ENCODE data around the gene SULT2B1.
"Not testable (repeated sequence)": the region's sequence is repeated elsewhere in the genome, so short reads cannot be mapped to it uniquely, and the experiment has no call there.

Gene SULT2B1

DNA sequence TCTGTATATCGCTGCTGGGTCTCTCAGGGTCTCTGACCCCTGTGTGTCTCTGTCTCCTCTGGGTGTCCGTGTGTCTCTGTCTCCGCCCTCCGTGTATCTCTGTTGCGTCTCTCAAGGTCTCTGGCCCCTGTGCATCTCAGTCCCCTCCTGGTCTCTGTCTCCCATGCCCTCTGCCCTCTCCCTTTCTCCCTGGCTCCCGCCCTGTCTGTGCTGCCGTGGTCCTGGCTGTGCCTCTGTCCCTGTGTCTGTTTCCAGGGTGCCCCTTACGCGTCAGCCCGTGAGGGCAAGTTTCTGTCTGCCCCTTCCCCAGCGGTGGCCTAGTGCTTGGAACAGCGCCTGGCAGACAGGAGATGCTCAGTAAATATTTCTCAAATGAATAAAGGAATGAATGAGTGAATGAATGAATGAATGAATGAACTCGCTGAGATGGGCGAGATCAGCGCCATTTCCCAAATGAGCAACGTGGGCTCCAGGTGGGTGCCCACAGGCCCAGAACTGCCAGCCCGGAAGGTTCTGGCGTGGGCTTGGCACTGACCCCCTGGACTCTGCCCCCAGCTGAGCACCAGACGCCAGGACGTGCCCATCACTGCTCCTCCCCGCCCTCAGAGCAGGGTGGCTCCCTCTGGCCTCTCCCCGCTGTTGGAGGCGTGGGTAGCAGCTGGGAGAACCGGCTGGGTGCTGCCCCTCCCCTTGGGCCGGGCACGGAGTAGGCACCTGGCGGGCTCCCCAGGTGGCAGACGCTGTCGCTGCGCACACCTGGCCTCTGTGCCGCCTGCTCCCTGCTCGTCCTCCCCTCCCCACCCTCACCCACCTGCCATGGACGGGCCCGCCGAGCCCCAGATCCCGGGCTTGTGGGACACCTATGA, at the start of gene SULT2B1:
TSS of gene SULT2B1 (plus strand) at position 736 of the 866 bp plus-strand sequence. CDS start at position 817, 81 bp downstream.
- peak; percentile 88 for DNase-seq

- DNase-seq: no peak
These were observed 49.5 kb upstream of the SULT2B1 start for GRCh38 chr19:48502350-48503018.

DNA sequence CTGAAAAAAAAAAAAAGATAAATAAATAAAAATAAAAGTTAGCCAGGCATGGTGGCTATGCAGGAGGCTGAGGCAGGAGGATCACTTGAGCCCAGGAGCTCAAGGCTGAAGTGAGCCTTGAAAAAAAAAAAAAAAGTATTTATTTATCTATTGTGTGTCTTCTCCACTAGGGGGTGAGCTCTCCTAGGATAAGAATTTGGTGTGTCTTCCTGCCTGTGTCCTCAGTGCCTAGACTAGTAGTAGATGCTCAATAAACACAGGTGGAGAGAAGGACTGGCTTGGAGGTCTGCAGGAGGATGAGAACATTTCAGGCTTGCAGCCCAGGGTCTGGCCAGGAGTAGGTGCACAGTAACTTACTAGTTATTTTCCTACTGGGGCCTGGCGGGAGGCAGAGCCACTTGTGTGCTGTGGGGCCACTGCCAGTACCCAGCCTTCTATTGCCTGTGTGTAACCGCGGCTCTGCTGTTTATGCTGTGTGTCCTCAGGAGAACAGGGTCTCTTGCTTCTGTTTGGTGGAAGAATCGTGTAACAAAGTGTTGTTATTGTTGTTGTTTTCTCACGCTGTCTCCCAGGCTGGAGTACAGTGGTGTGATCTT, 45.7 kb upstream of the SULT2B1 start:
- DNase-seq: peak; percentile 46

DNA sequence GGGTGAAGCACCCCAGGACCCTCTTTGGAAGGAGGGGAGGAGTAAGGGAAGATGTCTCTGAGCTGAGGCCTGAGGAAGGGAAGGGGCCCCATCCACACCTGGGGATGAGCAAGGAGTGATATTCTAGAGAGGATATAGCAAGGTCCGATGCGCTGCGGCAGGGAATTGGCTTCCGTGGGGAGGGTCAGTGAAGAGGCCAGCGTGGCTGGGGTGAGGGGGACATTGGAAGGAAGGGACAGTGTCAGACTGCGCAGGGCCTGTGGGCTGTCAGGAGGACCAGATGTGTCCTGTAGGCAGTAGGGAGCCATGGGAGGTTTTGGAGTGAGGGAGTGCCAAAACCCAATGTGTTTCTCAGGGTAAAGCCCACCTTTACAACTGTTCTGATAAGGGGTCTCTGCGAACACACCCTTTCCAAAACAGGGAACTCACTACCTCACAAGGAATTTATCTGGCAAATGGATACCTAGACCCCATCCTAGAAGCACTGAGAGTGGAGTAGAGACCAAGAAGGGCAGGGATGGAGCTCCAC, 44.0 kb upstream of the SULT2B1 start:
- DNase-seq: no peak

DNA sequence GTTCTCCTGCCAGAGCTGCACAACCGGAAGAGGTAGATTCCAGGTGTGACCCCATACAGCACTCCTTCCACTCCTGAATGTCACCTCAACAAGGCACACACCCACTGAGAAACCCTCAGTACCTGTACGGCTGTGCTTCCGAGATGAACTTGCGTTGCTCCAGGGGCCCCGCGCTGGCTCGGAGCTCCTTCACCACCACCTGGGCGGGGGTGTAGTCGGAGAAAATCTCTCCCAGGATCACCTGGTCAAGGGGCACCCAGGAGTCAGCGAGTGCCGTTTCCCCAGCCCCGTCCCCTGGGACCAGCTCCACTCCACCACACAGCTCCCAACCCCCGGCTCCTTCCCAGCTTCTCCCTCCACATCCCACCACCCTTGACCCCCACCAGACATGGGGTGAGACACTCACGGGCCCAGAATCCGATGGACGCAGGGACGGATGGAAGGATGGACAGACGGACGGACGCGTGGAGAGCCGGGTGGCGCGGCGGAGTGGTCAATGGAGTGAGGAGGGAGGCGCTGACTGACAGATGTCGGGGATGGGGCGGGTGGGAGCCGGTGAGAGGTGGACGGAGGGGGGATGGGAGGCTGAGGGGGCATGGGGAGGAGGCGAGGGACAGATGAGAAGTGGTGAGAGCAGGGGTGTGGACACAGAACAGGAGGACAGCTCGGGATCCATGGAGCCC, 43.1 kb upstream of the SULT2B1 start:
- no peak for DNase-seq

- DNase-seq: no peak
These were observed 42.3 kb upstream of the SULT2B1 start for GRCh38 chr19:48509467-48510194.

- peak; percentile 23 for DNase-seq
These were observed 41.3 kb upstream of the SULT2B1 start for GRCh38 chr19:48510421-48511268.

DNA sequence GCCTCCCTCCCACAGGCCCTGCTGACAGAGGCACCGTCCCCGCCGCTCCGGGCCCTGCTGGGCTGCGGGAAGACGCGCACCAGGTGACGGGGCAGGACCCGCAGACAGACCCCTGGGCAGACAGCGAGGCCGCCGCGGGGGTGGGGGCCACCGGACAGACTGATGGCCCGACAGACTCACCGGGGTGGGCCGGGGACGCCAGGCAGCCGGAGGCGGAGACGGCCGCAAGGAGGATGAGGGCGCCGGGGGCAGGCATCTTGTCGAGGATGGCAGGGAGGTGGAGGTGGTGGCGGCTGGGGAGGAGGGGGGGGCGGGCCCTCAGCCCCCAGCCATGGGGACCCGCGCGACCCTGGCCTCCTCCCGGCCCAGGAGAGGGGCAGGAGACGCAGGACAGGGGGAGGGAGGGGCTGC, 40.6 kb upstream of the SULT2B1 start:
- DNase-seq: no peak

- peak; percentile 11 for DNase-seq
These were observed 40.0 kb upstream of the SULT2B1 start, which contains the start of gene LMTK3 for GRCh38 chr19:48511800-48512503. Gene LMTK3, minus strand, starts transcription at chr19:48511835. Its CDS starts 259 bp downstream, at chr19:48511576.

DNA sequence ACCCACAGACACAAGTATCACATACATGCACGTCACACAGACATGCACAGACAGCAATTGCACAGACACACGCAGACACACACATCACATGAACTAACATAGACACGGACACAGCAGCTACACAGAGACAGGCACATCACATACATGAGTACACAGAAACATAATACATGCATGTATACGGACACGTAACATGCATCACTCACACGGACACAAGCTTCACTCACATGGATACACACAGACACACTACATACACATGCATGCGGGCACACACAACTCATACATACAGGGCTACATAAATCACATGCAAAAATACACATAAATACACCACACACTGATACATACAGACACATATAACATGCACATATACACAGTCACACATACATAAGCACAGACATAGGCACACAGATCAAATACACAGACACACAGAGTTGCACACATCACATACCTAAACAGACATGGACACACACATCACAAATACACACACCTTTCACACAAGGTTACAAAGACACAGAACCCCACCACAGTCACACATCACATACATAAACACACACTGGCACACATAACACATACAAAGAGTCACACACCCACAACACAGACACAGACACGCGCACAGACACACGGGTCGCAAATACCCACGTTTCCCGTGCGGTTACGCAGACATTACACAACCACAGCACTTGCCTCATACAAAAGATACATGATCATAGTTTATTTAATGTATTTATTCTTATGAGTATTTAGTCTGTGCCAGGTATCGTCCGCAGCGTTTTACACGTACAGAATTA, 39.3 kb upstream of the SULT2B1 start:
- no peak for DNase-seq

DNA sequence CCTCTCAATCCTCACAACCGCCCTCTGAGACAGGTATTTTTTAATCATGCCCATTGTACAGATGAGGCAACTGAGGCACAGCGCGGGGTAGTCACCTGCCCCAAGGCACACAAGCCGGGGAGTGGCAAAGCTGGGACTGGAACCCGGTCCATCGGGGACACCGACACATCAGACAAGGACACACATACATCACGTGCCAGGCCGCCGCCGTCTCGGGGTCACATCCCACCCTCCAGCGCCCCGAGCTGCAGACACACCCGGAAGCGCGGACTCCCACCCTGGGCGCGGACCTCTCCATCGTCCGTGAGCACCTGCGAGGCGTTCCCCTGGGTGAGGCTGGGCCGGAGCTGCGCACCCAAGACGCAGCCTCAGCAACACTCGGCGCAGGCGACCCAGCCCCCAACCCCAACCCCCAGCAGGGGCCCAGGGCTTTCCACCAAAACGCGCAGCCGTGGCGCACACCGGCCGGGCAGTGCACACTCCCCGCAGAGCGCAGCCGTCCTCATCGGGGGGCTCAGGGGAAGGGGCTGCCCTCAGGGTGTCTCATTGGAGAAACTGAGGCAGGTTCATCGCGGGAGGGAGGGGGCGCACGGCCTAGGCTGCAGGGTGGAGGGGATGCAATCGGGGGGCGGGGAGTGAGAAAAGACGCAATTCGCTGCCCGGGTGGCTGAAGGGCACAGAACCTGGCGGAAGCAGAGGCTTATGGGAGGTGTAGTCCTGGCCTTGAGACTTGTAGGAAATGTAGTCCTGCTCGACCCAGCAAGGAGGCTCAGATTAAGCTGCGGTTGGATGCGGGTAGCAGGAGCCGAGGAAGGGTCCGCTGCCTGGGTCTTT, 38.5 kb upstream of the SULT2B1 start:
- peak; percentile 46 for DNase-seq

- no peak for DNase-seq
These were observed 37.9 kb upstream of the SULT2B1 start for GRCh38 chr19:48514123-48514458.

DNA sequence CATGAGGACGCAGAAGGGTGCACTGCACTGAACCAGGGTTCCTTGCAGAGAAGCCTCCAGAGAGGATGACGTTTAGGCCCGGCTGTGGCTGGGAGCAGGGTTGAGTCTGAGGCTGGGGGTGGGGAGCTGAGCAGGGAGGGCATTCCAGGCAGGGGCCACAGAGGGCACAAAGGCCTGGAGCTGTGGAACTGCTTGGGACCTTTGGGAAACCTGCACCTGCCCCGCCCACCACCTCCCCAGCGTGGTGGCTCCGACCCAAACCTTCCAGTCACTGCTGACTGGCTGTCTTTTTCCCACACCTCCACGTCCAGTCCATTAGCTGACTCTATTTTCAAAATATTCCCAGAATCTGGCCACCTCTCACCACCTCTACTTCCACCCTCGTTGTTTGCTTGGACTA, 35.4 kb upstream of the SULT2B1 start:
- no peak for DNase-seq

GRCh38 chr19:48518207-48518606, 33.8 kb upstream of the SULT2B1 start:
- no peak for DNase-seq

GRCh38 chr19:48519426-48519825, 32.5 kb upstream of the SULT2B1 start:
- DNase-seq: not testable (repeated sequence)

DNA sequence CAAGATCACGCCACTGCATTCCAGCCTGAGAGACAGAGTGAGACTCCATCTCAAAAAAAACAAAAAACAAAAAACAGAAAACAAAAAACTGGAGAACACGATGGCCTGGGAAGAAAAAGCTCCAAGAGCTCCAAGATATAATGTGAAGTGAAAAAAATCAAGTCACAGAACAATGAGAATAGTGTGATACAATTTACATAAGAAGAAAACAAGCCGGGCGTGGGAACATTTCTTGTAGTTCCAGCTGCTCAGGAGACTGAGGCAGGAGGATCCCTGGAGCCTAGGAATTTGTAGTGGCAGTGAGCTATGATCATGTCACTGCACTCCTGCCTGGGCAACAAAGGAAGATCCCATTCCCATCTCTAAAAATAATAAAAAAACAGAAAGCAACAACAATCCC, 31.8 kb upstream of the SULT2B1 start:
- DNase-seq: no peak

DNA sequence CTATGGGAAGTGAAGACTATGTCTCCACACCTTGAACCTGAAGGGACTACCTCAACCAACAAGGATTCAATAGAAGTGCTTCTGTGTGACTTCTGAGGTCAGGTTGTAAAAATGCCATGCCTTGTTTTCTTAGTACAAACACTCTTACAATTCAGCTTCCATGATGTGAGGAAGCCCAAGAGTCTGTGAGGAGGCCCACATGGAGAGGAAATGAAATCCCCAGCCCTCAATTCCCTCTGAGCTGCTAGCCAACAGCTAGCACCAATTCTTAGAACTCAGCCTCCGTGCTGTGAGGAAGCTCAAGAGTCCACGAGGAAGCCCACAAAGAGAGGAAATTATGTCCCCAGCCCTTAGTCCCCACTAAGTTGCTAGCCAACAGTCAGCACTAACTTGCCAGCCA, 27.8 kb upstream of the SULT2B1 start:
- DNase-seq: no peak

DNA sequence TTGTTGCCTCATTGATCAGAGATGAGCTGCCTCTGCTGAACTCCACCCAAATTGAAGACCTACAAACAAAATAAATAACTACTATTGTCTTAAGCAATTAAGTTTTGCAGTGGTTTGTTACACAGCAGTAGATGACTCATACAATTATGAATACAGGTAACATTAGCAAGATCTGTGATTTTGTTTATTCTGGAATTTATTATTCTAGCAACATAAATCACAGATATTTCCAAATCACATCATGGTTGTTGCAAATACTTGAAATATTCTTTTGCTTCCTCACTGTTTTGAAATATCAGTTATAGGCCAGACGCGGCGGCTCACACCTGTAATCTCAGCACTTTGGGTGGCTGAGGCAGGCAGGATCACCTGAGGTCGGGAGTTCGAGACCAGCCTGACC, 27.2 kb upstream of the SULT2B1 start:
- no peak for DNase-seq

GRCh38 chr19:48529156-48529555, 22.8 kb upstream of the SULT2B1 start:
- no peak for DNase-seq
